Measurements from ENCODE around the gene FCN1.

The FCN1 gene

DNA sequence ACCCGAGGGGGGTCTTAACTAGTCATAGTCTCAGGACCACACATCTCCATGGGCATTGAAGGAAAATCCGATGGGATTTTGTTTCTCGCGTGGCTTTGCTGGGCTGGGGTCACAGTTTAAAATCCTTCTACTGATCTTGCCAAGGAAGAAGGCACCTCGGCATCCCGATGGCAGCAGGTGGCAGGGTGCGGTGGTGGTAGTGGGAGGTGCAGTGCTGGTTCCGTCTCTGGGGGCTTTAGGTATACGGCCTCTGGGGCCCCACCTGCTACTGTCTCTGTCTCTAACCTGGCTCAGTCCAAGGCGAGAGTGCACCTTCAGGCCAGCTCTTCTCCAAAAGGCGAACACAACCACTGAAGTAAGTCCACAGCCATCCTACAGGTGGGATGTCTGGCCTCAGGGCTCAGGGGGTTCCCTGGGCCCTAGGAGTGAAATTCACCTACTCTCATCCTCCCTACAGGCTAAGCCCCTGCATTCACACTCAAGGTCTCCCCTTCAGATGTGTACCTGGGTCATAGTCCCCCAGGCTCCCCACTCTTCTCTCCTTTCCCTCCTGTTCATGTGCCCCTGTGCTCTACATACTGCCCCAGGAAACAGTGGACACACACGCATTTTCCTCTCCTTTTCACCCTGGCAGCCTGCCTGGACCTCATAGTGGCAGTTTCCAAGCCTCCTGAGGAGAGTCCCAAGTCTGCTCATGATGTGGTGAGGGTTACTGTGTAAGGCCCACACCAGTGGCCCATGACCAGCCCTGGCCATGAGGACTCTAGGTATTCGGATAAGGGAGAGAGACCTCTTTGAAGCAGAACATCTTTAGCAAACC, 37.8 kb downstream of the FCN1 start:
- no peak for DNase-seq (ENCODE audit: low read depth in 2 of 3, low spot score in 2 of 3)

DNA sequence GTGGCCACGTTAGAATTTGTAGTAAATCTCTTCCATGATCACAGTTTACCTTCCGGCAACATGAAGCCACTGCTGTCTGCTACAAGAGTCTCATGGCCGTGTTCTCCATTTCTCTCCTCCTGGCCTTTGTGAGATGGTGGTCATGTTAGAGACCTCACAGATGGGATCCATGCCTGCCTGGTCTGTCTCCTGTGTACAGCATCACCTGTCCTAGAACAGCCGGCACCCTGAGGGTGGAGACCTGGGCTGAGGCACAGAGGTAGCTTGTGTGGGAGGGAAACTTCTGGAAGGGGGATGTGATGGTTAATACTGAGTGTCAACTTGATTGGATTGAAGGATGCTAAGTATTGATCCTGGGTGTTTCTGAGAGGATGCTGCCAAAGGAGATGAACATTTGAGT, 40.2 kb downstream of the FCN1 start:
- DNase-seq (ENCODE audit: low read depth in 2 of 3, low spot score in 2 of 3), result no peak

DNA sequence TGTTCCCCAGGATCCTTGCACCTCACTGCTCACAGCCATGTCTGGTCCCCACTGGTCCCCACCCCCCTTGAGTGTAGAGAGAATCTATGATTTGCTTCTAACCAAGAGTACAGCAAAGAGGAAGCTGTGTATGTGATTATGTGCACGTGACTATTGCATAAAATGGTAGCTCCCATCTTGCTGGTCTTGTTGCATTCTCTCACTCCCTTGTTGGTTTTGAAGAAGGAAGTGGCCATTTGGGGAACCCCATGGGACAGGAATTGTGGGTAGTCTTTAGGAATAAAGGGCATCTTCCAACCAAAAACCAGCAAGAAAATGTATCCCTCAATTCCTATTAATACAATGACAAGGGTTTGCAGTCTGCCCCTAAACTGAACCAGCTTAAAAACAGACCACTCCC, 42.3 kb downstream of the FCN1 start:
- DNase-seq (ENCODE audit: low read depth in 2 of 3, low spot score in 2 of 3), result no peak

DNA sequence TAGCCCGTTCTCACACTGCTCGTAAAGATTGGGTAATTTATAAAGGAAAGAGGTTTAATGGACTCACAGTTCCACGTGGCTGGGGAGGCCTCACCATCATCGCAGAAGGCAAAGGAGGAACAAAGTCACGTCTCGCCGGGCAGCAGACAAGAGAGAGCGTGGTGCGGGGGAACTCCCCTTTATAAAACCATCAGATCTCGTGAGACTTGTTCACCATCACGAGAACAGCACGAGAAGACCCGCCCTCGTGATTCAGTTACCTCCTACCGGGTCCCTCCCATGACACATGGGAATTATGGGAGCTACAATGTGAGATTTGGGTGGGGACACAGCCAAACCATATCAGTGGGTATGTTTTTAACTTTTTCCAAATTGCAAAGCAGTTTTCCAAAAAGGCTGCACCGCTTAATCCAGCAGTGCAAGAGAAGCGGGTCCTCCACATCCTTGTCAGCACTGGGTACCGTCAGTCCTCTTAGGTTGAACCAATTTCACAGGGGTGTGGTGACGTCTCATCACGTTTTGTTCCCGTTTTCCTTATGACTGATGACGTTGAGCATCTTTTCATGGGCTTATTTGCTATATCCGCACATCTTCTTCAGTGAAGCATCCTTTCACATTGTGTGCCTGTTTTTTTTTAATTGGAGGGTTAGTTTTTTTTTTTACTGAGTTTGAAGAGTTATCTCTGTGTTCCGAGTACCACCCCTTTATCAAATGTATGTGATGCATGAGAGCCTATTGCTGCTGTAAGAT, 45.1 kb downstream of the FCN1 start:
- no peak for DNase-seq (ENCODE audit: low read depth in 2 of 3, low spot score in 2 of 3)

DNA sequence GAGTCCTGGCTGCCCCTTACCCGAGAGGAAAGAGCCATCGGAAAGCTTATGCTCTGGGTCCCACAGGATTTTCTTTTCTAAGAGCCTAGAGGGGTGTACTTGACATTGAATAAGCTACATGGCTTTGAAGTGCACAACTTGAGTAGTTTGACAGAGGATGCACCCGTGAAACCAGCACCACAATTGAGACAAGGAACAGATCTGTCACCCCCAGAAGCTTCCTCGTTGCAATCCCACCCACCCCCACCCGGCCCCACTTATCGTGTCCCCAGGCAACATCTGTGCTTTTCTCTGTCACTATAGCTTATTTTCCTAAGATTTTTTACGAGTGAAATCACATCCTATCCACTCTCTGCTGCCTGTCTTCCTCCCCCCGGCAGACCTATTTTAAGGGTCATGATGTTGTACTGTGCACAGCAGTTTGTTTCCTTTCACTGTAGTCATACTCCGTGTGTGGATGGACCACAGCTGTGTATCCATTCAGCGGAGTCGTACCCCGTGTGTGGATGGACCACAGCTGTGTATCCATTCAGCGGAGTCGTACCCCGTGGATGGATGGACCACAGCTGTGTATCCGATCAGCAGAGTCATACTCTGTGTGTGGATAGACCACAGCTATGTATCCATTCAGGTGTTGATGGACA, 45.9 kb downstream of the FCN1 start:
- DNase-seq (ENCODE audit: low read depth in 2 of 3, low spot score in 2 of 3), result no peak

DNA sequence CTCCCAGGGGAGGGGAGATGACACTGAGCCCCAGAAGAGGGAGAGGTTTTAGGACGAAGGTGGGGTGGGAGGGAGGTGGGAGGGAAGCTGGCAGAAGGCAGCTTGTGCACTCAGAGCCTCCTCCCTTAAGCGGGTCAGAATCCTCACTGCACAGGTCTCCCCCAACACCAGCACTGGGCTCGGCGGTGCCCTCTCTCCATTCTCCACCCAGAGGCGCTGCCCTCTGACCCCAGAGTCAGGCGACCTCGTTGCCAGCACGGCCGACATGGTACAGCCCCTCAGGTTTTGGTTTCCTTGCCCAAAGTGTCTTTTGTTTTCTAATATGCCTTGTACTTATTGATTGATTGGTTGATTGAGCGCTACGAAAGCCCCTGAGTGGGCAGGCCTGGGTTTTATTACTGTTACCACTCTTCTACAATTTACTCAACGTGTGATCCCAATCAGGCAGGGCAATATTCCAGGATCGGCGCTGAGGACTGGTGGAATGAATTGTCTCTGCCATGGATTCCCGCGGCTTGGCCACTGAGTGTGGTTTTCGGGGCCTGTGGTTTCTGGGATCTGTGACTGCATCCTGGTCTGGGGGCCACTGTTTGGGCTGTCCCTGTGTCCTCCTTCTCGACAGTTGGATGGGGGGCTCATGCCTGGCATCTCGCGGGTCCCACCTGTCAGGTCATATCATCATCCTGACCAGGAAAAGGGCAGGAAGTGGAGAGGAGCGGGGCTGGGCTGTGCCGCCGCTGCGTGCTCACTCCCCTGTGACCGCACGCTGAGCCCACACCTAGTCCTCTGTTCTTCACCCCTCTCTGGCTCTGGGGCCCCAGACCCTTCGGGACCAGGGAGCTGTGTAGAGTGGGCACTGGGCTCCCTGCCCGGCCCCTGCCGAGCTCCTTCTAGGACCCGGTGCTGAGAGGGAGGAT, 46.7 kb downstream of the FCN1 start:
- no peak for DNase-seq (ENCODE audit: low read depth in 2 of 3, low spot score in 2 of 3)

DNA sequence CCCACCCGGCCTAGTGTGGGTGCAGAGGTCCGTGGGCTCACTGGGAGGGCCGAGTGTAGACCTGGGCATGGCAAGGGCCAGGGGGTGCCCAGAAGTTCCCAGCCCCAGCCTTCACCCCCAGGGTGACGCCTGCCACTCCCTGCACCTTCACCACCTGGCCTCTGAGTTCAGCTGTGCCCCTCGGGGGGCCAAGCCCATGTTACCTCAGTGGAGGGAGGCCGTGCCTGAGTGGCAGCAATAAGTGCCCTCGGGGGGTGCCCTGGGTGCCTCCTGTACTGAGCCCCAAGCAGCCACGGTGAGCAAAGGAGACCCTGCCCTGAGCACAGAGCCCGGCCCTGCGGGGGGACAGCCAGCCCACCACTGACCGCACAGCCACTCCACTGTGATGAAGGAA, 47.4 kb downstream of the FCN1 start:
- DNase-seq (ENCODE audit: low read depth in 2 of 3, low spot score in 2 of 3), result no peak

DNA sequence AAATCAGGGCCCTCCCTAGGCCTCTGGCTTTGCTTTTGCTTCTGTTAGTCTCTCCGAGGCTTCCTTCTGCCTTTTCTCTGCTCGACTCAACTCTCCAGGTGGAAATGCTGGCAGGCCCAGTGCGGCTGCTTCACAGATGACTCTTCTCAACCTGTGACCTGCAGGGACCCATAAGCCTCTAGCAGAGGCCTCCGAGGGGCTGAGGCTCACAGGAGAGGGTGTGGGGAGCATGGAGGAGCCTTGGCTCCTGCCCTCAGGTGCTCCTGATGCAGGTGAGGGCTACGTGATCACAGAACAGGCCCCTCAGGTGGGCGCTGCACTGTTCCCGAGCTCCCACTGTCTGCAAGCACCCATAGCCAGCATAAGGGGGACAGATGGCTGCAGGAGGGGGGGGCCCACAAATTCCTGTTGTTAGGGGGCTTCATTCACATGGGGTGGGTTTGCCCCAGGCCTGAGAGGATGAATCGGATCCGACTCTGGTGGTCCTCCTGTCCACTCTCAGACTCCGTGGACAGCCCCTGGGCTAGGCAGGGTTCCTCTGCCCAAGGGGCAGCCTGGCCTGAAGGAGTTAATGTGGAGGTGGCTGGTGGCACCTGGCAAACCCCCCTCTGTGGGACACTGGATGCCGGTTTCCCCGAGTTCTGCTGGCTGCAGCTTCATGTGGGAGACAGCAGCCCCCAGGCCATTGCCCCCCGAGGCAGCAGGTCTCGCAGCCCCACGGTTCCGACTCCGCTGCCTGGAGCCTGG, 48.0 kb downstream of the FCN1 start:
- no peak for DNase-seq (ENCODE audit: low read depth in 2 of 3, low spot score in 2 of 3)

DNA sequence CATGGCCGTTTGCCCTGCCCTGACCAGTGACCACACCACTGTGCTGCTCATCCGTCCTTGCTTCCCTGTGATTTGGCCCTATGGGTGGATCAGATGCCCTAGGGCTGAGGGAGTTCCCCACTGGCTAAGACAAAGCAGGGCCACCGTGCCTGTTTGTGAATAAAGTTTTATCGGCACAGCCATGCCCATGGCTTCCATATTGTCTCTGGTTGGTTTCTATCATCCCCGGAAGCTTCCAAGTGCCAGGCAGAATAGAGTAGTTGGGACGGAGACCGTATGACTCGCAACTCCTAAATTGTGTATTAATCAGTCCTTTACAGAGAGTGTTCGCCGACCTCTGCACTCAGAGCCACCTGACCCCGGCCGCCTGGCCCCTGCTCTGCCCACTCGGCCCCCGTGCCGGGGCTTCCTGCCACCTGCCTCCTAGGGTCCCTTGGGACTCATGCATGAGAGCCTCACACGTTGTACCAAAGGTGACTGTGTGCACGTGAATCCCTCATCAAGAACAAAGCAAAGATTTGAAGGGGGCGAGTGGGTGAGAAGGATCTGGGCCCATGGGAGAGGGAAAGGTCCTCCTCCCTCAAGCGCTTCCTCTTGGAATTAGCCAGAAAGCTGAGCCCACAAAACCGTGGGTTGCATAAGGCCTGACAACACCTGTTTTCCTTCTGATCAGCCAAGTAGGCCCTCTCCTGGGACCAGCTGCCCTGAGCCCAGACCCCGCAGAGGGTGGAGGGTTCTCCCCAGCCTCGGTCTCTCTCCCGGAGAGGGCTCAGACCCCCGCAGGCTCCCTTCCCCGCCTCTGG, 48.8 kb downstream of the FCN1 start:
- no peak for DNase-seq (ENCODE audit: low read depth in 2 of 3, low spot score in 2 of 3)

DNA sequence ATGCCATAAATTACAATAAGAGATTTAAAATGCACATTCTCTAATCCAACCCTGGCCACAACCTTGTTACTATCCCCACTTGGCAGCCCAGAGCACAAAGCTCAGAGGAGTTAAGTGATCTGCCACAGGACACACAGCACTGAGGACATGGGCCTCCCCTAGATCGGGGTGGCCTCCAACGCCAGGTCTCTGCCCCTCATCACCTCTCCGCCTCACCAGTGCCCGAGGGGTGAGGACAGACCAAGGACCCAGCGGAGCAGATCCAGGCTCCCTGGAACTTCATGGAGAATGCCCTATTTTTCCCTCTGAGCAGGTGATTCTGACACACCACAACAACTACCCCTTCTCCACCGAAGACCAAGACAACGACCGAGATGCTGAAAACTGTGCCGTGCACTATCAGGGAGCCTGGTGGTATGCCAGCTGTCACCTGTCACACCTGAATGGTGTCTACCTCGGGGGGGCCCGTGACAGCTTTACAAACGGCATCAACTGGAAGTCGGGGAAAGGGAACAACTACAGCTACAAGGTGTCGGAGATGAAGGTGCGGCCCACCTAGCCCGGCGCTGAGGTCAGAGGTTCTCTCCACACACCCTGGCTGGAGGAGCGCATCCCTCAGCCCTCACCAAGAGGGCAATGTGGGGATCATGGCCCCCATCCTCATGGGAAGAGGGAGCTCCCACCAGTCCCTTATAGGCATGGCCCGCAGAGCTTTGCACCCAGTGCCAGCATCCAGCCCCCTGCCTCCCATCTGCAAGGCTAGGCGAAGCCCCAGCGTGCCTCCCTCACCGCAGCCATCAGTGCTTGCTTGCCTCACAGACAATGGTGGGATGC, 49.6 kb downstream of the FCN1 start:
- no peak for DNase-seq (ENCODE audit: low read depth in 2 of 3, low spot score in 2 of 3)

DNA sequence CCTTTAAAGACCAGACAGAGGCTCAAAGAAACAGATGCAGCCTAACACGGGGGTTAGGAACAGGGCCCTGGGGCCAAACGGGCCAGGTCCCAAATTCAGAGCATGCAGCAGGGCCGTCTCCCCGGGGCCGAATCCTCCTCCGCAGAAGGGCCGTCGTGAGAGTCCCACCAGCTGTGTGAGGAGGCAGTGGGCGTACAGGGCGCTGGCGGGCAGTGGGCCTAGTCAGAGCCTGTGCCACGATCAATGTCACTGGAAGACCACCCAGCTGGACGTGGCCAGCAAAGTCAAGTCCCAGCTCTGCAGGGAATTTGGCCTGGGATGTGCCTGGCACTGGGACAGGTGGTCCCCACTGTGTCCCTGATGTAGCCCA, 52.9 kb downstream of the FCN1 start:
- DNase-seq (ENCODE audit: low read depth in 2 of 3, low spot score in 2 of 3), result no peak

DNA sequence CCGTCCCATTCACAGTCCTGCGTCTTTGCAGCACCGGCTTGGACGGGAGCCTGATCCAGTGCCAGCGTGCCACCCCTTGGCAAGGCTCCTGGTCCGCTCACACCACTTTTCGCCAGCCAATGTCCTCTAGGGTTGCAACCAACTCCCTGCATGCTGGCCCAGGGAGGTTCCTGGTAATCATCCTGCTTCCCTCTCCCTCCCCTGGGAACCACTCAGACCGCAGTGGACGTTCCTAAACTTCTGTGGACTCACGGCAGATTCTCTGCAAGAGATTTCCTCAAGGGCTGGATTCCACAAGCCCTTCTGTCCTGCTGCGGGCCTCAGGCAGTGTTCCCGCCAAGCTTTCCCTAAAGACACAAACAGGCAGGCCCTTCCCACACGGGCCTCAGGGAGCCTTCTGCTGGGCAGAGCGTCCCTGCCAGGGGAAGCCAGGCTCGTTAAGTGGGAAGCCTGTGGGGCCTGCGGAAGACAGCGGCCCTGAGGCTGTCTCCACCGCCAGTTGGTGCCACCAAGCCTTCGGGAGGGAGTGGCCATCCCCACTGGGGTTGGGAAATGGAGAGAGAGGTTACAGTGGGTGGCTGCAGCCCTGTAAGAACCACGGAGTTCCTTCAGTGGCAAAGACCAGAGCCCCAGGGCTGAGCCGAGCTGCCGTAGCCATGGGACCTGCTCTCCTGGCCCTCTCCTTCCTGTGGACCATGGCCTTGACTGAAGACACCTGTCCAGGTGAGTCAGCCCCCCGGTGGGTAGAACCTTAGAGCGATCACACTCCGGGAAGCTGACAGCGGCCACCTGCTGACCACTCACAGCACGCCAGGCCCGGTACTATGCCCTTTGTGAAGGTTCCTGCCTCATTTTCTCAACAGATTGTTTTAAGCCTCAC, 53.5 kb downstream of the FCN1 start:
- DNase-seq (ENCODE audit: low read depth in 2 of 3, low spot score in 2 of 3), result no peak

DNA sequence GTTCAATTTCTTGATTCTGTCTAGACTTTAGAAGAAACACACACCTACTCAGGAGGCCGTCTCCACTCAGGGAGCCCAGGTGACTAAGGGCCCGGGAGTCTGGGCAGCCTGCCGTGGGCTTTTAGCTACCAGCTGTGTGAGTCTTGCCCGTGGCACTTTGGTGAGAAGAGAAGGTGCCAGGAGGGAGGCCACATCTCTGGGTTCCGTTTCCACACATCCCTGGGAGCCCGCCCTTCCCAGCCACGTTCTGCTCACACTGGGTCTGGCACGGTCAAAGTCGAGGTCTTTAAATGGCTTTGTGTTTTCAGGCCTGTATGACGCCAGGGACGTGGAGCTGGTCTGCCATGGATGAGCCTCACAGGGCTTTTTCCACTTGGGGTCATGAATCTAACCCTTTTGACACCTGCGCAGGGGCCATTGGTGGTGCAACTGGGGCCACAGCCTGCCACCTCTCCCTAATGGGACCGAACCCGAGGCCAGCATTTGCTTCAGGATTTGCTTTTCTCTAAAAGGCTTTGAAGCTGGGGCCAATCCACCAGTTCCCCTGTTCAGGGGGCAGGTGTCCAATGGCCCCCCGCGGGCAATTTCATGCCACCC, 54.3 kb downstream of the FCN1 start:
- DNase-seq (ENCODE audit: low read depth in 2 of 3, low spot score in 2 of 3), result no peak

DNA sequence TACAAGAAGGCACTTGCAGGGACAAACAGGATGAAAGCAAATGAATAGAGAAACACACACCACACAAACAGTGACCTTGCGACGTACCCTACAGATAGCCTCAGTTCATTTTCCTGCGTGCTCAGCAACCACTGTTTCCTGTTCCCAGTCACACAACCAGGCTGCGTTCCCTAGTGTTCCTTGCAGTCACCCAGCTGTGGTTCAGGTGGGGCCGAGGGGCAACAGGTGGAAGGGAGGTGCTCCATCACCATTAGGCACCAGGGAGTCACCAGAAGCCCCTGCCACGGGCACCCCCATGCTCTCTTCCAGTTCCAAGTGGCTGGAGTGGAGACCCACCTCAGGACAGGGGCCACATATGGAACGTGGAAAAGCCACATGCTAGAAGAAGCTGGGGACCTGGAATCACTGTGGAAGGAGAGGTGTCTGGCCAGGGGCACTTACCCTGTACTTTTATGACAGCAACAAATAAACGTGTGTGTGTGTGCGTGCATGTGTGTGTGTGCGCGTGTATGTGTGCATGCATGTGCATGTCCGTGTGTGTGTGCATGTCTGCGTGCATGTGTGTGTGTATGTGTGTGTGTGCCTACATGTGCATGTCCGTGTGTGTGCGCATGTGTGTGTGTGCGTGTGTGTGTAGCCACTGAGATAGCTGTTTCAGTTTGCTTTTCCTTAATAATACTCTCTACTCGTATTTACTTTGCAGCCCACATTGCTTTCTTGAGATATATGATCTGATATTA, 55.9 kb downstream of the FCN1 start:
- DNase-seq (ENCODE audit: low read depth in 2 of 3, low spot score in 2 of 3), result no peak

DNA sequence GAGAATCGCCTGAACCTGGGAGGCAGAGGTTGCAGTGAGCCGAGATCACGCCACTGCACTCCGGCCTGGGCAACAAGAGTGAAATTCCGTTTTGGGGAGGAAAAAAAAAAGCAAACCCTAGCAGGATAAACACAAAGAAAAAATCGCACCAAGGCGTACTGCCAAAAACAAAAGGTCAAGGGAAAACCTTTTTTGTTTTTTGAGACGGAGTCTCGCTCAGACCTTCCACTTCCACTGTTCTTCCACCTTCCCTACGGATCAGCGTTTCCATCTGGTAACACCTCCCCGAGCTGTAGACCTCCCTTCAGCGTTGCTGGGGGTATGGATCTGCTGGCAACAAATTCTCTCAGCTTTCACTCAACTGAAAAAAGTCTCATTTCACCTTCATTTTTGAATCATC, 57.2 kb downstream of the FCN1 start:
- DNase-seq (ENCODE audit: low read depth in 2 of 3, low spot score in 2 of 3), result no peak

DNA sequence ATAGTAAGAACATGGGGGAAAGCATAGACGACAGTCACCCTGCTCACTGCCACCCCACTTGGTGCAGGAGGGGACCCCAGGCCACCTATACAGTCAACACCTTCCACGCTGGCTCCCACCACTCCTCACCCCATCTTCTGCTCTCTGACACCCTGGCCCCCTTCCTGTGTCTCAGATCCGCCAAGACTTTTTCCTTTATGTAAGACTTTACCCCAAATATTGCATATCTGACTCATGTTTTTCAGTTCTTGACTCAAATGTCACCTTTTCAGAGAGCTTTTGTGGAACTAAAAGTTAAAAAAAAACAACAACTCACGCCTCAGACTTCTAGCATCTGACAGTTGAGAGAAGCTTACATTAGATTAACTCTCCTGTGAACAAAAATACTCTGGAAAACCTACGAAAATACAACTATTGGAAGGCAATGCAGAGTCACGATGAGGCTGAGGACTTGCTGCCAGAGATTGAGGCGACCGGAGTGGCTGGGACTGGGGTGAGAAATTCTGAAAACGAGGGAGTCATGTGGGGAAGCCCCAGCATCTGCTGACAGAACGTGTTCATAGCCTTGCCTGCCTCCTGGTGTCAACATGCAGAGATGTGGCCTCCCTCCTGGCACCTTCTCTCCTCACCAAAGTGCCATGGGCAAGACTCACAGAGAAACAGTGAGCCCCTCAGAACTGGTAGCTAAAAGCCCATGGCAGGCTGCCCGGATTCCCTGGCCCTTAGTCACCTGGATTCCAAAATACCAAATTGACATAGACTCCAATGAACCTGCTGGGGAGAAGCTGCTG, 59.5 kb downstream of the FCN1 start:
- peak in 1 of 3 experiments; percentile 23 for DNase-seq (ENCODE audit: low read depth in 2 of 3, low spot score in 2 of 3)

Data from activated CD8-positive, alpha-beta memory T cell treated with anti-CD3 and anti-CD28 coated beads for 48 hours (primary cell).